IMR-90 (cell line): ENCODE data around the gene TENM3. TPM values are rescaled to one million over a fixed set of nuclear protein-coding genes. Genes with fewer than 3 reads are reported as not detected.

Source experiments
- ATAC-seq: fragments of 200-7000 bp; cut with Tn5 transposase; 2 replicates; pipeline ENCODE4 v1.9.1; 2020; ENCODE audit warnings: low read depth, mild to moderate bottlenecking, moderate library complexity
- BruUV-seq: library from RNA; stranded (reverse); fragments of 400-500 nt; replicated peaks from 2 replicates; lab custom pipeline; 2021; lab: Mats Ljungman, UMichigan
- CTCF ChIA-PET: fragments of 300-600 bp; formaldehyde crosslinking; extraction: SDS; loops from one replicate; lab custom pipeline; 2021; ENCODE audit warnings: antibody characterized with exemption; lab: Yijun Ruan, JAX
- POLR2A ChIA-PET: fragments of 300-600 bp; sonication (Branson Sonifier 250); formaldehyde crosslinking; loops from one replicate; lab custom pipeline; 2022; ENCODE audit warnings: antibody characterized with exemption; ENCODE audit not compliant: unreplicated experiment; lab: Charles Lee
- DNase-seq: peaks from one replicate; pipeline ENCODE4 v3.0.0; 2013
- H2AFZ ChIP-seq: replicated peaks from 2 replicates; pipeline ENCODE3; 2013; ENCODE audit warnings: low read length, mild to moderate bottlenecking; ENCODE audit not compliant: poor library complexity
- H2AK5ac ChIP-seq: 2 replicates; pipeline ENCODE4 v1.6.1; 2013; ENCODE audit warnings: low read depth, low read length, inconsistent platforms
- H2AK9ac ChIP-seq: replicated peaks from 2 replicates; pipeline ENCODE3; 2013; ENCODE audit warnings: mild to moderate bottlenecking, low read depth, low read length, moderate library complexity; ENCODE audit not compliant: poor library complexity
- H2BK120ac ChIP-seq: 2 replicates; pipeline ENCODE4 v1.6.1; 2013; ENCODE audit warnings: low read depth, low read length, inconsistent platforms
- H2BK15ac ChIP-seq: 3 replicates; pipeline ENCODE4 v1.6.1; 2013; ENCODE audit warnings: low read depth, low read length, inconsistent platforms
- H2BK20ac ChIP-seq: 2 replicates; pipeline ENCODE4 v1.6.1; 2013; ENCODE audit warnings: low read depth, mild to moderate bottlenecking, inconsistent platforms, low read length, moderate library complexity
- H2BK5ac ChIP-seq: 2 replicates; pipeline ENCODE4 v1.6.1; 2013; ENCODE audit warnings: mild to moderate bottlenecking, low read depth, low read length, inconsistent platforms; ENCODE audit not compliant: poor library complexity, severe bottlenecking
- H3K14ac ChIP-seq: replicated peaks from 2 replicates; pipeline ENCODE4 v1.6.1; 2013; ENCODE audit warnings: low read depth, low read length, inconsistent platforms
- H3K18ac ChIP-seq: 2 replicates; pipeline ENCODE4 v1.6.1; 2013; ENCODE audit warnings: low read depth, low read length, control low read depth
- H3K23ac ChIP-seq: 2 replicates; pipeline ENCODE4 v1.6.1; 2013; ENCODE audit warnings: low read depth, low read length, inconsistent platforms
- H3K27ac ChIP-seq: 2 replicates; pipeline ENCODE4 v1.5.1; 2013; ENCODE audit warnings: mild to moderate bottlenecking, control low read depth, low read length; ENCODE audit not compliant: insufficient read depth
- H3K27me3 ChIP-seq: 2 replicates; pipeline ENCODE4 v1.6.1; 2013; ENCODE audit warnings: low read length; ENCODE audit not compliant: control insufficient read depth, insufficient read depth
- H3K36me3 ChIP-seq: 2 replicates; pipeline ENCODE4 v1.6.1; 2013; ENCODE audit warnings: low read length, mixed read lengths; ENCODE audit not compliant: control insufficient read depth, insufficient read depth
- H3K4ac ChIP-seq: 2 replicates; pipeline ENCODE4 v1.6.1; 2013; ENCODE audit warnings: low read depth, low read length, inconsistent platforms
- H3K4me1 ChIP-seq: 2 replicates; pipeline ENCODE4 v1.6.1; 2013; ENCODE audit warnings: low read length, mixed read lengths; ENCODE audit not compliant: control insufficient read depth, insufficient read depth
- H3K4me2 ChIP-seq: 2 replicates; pipeline ENCODE4 v1.6.1; 2013; ENCODE audit warnings: low read depth, mild to moderate bottlenecking, control low read depth, low read length, moderate library complexity
- H3K4me3 ChIP-seq: 2 replicates; pipeline ENCODE4 v1.5.1; 2013; ENCODE audit warnings: low read depth, mild to moderate bottlenecking, control low read depth, low read length, moderate library complexity; ENCODE audit not compliant: insufficient read depth
- H3K56ac ChIP-seq: 2 replicates; pipeline ENCODE4 v1.6.1; 2013; ENCODE audit warnings: low read length, inconsistent platforms; ENCODE audit not compliant: insufficient read depth; ENCODE audit errors: extremely low read depth
- H3K79me1 ChIP-seq, 2 experiments: 2 replicates each; pipeline ENCODE4 v1.6.1; 2013; ENCODE audit warnings: low read length in 2 of 2, inconsistent platforms in 1 of 2, low read depth in 1 of 2
- H3K9ac ChIP-seq: 2 replicates; pipeline ENCODE4 v1.6.1; 2013; ENCODE audit warnings: low read depth, low read length, control low read depth
- H3K9me1 ChIP-seq: 2 replicates; pipeline ENCODE4 v1.6.1; 2013; ENCODE audit warnings: low read length, inconsistent platforms; ENCODE audit not compliant: insufficient read depth
- H3K9me3 ChIP-seq: 2 replicates; pipeline ENCODE4 v1.6.1; 2013; ENCODE audit warnings: low read length; ENCODE audit not compliant: control insufficient read depth, insufficient read depth
- H4K20me1 ChIP-seq: 2 replicates; pipeline ENCODE4 v1.6.1; 2013; ENCODE audit warnings: low read length, inconsistent platforms; ENCODE audit not compliant: insufficient read depth
- H4K5ac ChIP-seq: 2 replicates; pipeline ENCODE4 v1.6.1; 2013; ENCODE audit warnings: mild to moderate bottlenecking, low read depth, low read length, control low read depth
- H4K8ac ChIP-seq, 2 experiments: 2 replicates each; pipeline ENCODE4 v1.6.1; 2013; ENCODE audit warnings: low read depth in 2 of 2, low read length in 2 of 2, control low read depth in 1 of 2, inconsistent platforms in 1 of 2
- H4K91ac ChIP-seq: 2 replicates; pipeline ENCODE4 v1.6.1; 2013; ENCODE audit warnings: low read depth, low read length, inconsistent platforms; ENCODE audit not compliant: insufficient read depth
- NFE2L2 ChIP-seq: fragments of 150-350 bp; IDR thresholded peaks from 2 replicates; pipeline ENCODE4 v1.6.1; 2016; ENCODE audit warnings: low read depth, mild to moderate bottlenecking, low read length
- WGBS, 2 experiments: methylation state at CpG; one replicate each; pipeline versions ENCODE4 v1.1.5 to v1.1.7; 2013; ENCODE audit warnings: missing lambda C conversion rate in 2 of 2; ENCODE audit not compliant: insufficient read length in 1 of 2; ENCODE audit errors: extremely low coverage in 2 of 2; 5-methylcytosine and 5-hydroxymethylcytosine counted together
- dilution Hi-C: fragments of 300-500 bp; cut with HindIII; formaldehyde crosslinking; loops from one replicate; pipeline ENCODE4 v1.14.3; 2018; ENCODE audit warnings: low sequenced_read_pairs; ENCODE audit not compliant: unreplicated experiment
- in situ Hi-C: fragments of 300-500 bp; cut with MboI; formaldehyde crosslinking; loops from 3 replicates; pipeline ENCODE4 v1.14.3; 2019; ENCODE audit warnings: low sequenced_read_pairs, inconsistent platforms, mixed read lengths
- intact Hi-C: fragments of 100-400 bp; cut with micrococcal nuclease; formaldehyde crosslinking; loops from 2 replicates; pipeline ENCODE4 v1.10.0; 2022
- polyA plus RNA-seq, 3 experiments: library from polyadenylated mRNA; depleted of rRNA; stranded (reverse); fragments of >200 nt; gene quantifications; 2 replicates each; pipeline ENCODE4 v1.2.3, GENCODE V29; 2012; ENCODE audit warnings: low replicate concordance in 1 of 3
- total RNA-seq: library from RNA; depleted of rRNA; stranded (reverse); fragments of >200 nt; gene quantifications from 2 replicates; pipeline ENCODE4 v1.2.3, GENCODE V29; 2012

TENM3 gene
- total and polyA plus RNA-seq, 2 of the 4 experiments (the other 2 are of a cell fraction), result 29.9 to 173 TPM

DNA sequence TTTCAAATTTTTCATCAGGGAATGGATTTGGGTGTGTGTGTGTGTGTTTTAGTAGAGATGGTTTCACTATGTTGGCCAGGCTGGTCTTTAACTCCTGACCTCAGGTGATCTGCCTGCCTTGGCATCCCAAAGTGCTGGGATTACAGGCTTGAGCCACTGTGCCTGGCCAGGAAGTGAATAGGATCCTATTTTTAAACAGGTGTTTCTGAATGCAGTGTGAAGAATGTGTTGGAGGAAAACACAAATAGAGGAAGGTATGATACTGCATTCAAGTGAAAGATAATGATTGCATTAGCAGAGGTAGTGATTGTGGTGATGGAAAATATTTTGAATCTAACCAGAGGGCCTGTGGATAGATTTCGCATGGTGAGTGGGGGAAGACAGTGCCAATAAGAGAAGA, 189.6 kb downstream of the TENM3 start:
- no peaks in the 10 kb centered on the region for H3K27me3 ChIP-seq
- DNase-seq (no peak), ATAC-seq (no peak)
- H2AK9ac ChIP-seq, result no peak overlapping the region
- no peak overlapping the region for H3K18ac ChIP-seq
- H4K20me1 ChIP-seq, result no peaks in the 10 kb centered on the region
- H3K9ac ChIP-seq, result no peak overlapping the region
- no peak overlapping the region for H2BK15ac ChIP-seq
- H3K23ac ChIP-seq, result no peak overlapping the region
- intact Hi-C loops, result no loop called here
- no peak overlapping the region for H4K8ac ChIP-seq
- H4K91ac ChIP-seq, result no peak overlapping the region
- no peak overlapping the region for H4K5ac ChIP-seq
- H3K4me1 ChIP-seq, result no peaks in the 10 kb centered on the region
- in situ Hi-C loops, result loop anchor here (10.0 kb wide), 1 partner anchor 288 kb away; no protein-coding TSS in a partner anchor
- H2BK5ac ChIP-seq, result no peak overlapping the region
- no peaks in the 10 kb centered on the region for H3K79me1 ChIP-seq
- H3K4me2 ChIP-seq, result no peak overlapping the region
- H3K4me3 ChIP-seq, result no peak overlapping the region
- POLR2A ChIA-PET, result no interaction called here
- no peaks in the 10 kb centered on the region for H3K36me3 ChIP-seq
- no peak overlapping the region for H2BK20ac ChIP-seq
- H2AK5ac ChIP-seq, result no peak overlapping the region
- 100% methylated on average over 1 of the region's 1 CpG; no CpG with 5 or more reads in 1 of the 2 experiments for WGBS, 2 experiments
- no peak overlapping the region for H2BK120ac ChIP-seq
- 0 out of 2 replicates have a peak, but pooled peaks cover 3% of the 10 kb centered on the region for H3K9me1 ChIP-seq
- H3K9me3 ChIP-seq, result no peaks in the 10 kb centered on the region
- H3K14ac ChIP-seq, result no peak overlapping the region
- no peak overlapping the region for H3K27ac ChIP-seq
- no peak overlapping the region for H3K4ac ChIP-seq
- BruUV-seq, result no TSS peak
- H2AFZ ChIP-seq, result no peak overlapping the region
- TF ChIP-seq NFE2L2, result no peak
- no peak overlapping the region for H3K56ac ChIP-seq
- CTCF ChIA-PET, result no interaction called here
- dilution Hi-C loops, result no loop called here
